Measurements from ENCODE around the gene MAPK11.

Gene MAPK11

DNA sequence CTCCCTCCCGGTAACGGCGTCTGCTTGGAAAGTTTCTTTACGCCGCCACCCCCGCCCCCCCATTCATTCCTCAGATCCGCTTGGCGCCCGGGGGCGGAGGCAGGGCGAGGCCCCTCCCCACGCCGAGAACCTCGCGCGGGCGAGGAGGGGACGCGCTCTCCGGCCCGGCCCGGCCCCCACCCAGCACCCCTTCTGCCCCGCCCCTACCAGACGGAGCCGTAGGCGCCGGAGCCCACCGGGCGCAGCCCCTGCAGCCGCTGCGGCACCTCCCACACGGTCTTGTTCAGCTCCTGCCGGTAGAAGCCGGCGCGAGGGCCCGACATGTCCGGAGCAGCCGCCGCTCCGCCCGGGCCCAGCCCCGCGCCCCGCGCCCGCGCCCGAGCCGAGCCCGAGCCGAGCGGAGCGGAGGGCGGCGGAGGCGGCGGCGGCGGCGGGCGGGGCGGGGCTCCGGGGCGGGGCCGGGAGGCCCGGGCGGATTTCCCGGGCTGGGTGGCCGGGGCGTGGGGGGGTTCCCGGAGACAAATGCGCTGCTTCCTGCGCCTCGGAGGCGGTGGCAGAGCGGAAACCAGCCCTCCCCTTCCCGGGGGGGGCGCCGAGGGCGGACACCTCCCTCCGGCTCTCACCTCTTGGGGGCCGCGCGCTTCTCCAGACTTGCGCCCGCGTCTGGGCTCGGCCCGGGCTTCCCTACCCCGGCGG is at the start of gene MAPK11:
Gene MAPK11 (minus strand): TSS at position 411 of the 696 bp plus-strand sequence. CDS start 88 bp downstream, at position 323.
- DNase-seq = peak; percentile 13

DNA sequence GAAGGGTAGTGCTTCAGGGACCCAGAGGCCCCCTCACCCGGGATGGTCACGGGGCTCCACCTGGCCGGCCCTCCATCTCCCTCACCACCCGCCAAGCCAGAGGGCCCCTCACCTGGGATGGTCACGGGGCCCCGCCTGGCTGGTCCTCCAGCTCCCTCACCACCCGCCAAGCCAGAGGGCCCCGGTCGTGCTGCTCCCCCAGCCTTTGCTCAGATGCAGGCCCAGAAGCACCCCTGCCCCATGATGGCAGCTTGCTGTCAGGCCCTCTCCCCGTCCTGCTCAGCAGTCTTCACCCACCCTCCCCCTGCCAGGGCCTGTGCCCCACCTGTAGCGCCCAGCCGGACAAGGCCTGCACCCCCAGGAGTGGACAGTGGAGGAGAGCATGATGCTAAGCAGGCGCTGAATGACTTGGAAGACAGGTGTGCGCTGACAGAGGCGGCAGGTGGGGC is 49.3 kb upstream of the MAPK11 start:
- DNase-seq = no peak

DNA sequence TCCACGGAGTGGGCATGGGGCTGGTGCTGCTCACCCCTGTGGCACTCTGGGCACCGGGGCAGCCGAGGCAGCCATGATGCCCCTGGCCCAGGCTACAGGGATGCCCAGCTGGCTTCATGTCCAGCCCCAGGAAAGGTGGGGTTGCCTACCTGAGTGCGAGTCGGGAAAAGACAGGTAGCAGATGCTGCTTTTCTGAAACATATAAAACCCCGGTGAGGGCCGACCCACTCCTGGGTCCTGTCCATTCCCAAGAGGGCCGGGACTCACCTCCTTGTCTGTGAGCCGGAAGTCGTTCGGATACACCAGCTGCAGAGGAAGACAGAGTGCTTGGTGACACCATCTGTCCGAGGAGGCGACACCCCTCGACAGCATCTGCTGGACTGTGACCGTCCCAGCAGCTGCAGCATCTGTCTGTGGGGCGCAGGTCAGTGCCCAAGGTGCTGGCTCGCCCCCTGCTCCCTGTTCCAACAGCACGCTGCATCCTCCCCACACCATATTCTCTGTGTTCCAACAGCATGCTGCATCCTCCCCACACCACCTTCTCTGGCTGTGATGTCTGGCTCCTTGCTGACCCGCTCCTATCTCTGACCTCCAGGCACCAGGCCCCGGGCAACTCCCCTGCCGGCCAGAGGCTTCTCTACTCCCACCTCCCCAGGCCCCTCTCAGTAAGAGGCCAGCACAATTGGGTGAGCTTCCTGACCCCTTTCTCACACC is 48.7 kb upstream of the MAPK11 start:
- DNase-seq = no peak

DNA sequence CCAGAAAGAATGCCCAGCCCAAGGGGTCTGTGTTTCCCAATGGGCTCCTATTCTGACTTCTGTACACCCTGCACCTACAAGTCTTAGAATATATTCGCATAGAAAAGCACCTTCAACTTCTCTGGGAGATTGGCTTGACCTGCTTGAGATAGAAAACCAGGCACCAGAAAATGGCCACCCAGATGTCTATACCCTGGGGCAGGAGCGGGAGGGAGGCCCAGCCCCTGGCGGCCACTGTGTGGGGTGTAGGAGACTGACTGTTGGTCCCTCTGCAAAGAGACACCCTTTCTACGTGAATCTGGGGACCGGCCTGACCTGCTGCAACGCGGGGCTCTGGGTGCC is 48.1 kb upstream of the MAPK11 start:
- DNase-seq = no peak

DNA sequence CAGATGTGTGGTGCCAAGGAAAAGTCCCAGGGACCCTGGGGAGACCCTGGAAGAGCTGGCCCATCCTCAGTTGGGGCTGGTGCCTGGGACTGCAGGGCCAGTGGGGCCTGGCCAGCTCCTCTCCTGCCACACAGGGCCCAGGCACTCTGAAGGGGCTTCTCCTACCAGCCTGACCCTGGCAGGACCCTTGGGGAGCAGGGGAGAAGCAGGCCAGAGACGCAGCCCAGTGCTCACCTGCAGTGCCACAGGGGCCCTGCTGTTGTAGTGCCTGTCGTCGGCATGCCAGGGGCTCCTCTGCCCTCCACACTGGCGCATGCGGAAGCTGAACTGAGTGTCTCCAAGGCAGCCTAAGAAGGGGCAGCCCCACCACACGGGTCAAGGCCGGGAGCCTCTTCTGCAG is 47.5 kb upstream of the MAPK11 start:
- no peak for DNase-seq

DNA sequence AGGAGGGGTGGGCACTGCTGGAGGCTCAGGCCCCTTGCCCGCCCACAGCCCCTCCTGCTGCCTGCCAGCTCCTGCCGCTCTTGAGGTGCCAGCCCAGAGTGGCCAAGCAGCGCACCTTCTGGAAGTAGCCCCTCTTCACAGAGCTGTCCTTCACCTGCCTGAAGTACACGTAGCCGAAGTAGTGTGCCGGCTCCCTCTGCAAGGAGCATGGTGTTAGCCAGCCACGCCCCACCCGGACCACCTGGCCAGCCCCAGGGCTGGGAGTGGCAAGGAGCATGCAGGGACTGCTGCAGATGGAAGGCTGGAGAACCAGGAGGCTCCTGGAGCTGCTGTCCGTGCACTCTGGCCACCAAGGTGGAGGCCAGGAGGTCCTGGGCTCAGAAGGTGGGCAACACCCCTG is 47.0 kb upstream of the MAPK11 start:
- DNase-seq = no peak

DNA sequence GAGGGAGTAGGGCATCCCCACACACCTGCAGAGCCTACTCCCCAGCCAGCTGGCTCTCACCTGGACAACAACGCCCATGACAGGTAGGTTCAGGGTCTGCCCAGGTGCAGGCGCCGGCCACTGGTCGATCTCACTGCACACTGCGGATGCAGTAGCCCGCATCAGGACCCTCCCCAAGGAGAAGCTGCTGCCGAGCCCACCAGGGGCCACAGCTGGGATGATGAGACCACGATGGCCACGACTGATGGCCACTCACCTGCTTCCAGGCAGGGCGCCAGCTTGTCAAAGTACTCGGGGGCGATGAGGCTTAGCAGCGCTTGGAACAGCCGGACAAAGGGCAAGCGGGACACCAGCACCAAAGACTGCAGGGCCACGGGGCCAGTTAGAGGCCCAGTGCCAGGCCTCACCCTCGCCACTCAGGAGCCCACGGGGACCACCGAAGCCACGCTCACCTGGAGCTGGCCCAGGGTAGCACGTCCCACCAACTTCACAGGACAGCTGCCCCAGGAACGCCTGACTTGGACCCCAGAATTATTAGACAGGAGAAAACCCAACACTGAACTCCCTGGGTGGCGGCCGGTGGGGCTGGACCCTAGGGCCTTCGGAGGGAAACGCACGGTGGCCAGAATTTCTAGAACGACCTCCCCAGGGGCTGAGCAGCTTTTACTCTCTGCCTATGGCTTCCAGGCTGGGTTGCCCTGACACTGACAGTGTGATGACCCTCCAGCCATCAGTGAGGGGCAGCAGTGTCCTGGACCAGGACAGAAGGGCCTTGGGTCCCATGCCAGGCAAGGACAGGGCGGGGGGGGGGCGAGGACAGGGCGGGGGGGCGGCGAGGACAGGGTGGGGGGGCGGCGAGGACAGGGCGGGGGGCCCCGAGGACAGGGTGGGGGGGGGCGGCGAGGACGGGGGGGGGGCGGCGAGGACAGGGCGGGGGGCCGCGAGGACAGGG is 46.2 kb upstream of the MAPK11 start:
- no peak for DNase-seq

DNA sequence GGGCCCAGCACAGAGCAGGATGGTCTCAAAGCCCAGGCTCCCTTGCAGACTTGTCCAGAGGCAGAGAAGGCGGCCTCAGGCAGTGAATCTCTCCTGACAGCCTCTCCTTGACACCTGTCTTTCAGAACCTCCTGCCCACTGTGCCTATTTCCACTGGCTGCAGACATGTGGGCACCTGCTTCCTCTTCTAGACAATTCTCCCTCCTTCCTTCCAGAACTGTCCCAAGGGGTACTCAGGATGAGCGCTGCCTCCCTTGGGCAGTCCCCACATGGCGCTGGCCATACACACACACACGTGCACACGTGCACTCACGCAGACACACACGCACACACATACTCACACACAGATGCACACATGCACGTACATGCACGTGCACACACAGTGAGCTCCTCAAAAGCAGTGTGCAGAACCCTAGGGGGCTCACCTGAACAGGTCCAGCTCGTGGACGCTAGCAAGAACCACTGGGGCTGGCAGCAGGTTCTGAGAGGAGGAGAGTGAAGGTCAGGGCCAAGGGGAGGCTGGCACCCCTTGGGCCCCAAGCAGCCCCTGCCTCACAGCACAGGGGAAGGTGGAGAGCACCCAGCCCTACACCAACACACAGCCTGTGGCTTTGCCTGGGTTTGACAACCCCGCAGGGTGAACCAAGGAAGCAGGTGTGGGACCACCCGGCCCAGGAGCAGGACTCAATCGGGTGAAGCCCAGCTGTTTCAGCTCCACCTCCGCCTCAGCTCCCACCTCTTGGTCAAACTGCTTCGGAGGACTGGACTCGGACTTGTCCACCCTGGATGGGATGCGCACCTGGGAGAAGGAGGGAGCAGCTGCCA is 45.3 kb upstream of the MAPK11 start:
- no peak for DNase-seq

DNA sequence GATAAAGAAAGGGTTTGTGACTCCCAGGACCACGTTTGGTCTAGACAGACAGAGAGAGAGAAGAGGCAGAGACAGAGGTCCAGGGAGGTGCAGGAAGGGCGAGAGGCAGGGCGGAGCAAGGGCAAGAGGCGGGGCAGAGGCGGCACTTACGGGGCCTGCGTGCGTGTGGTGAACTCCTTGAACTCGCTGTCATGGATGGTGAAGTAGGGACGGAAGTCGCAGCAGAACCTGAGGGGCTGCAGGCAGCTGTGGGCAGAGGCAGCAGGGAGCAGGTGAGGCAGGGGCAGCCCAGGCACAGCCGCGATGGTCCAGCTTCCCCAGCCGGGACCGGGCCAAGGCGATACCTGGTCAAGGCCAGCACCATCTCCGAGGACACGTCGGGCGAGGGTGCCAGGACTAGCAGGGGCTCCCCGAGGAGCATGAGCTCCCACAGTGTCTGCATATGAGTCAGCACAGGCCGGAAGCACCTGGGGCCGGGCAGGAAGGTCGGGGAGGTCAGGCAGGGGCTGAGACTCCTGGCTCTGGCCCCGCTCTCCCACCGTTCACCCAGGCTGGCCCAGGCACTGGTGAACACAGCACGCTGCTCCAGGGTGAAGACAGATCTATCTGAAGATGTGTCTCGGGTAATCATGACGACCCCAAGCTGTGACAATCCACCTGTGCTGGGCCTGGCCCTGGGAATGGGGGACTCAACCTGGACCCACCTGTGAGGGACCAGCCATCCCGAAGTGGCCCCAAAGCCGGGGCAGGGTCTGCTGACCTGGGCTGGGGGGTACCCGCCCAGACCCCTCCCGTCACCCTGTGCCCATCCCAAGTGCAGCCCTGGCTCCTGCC is 44.5 kb upstream of the MAPK11 start:
- DNase-seq = no peak

DNA sequence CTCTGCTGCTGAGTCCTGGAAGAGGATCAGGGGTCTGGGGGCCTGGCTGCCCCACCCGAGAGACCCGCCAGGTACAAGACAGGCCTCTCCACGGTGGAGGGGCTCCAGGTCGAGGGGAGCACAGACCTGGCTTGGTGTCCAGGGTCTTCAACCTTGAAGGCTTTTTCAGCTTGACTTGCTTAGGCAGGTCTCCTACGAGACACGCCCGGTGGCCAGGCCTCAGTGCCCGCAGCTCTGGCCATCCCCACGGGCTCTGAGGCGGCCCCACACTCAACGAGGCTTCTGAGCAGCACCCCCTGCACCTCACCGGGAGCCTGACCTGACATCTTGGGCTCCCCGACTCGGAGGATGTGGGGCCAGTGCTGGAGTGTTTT is 43.9 kb upstream of the MAPK11 start:
- DNase-seq = no peak

DNA sequence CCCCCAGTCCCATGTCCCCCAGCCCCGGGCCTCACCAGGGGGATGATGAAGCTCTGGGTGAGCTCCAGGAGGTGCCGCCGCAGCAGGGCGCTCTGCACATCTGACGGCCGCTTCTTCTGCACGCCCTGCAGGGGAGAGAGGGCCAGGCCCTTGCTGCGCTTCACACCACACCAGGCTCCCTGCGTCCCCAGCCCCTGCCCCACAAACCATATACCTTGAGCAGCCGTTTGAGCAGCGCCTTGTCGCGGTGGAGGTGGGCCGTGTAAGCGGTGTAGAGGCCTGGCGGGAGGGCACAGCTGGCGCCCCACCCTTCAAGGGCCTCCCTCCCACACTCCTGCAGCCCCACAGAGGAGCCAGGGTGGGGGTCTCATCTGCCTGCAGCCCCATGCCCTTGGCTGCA is 43.4 kb upstream of the MAPK11 start:
- DNase-seq = no peak

DNA sequence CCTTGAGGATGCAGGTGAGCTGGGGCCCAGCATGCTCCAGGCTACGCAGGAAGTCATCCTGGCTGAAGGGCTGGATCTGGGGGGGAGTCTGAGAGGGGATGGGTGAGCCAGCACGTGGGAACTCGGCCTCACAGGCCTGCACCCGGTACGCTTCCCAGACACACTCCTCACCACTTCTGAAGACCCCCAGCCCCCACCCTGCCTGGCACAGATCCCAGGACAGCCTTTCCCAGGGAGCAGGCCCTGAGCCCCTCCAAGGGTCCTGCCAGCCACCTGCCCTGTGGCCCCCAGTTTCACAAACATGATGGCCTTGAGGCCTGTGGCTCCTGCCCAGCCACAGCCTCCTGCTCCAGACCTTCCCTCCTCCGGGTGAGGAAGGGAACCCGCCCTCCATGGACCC is 42.8 kb upstream of the MAPK11 start:
- no peak for DNase-seq

DNA sequence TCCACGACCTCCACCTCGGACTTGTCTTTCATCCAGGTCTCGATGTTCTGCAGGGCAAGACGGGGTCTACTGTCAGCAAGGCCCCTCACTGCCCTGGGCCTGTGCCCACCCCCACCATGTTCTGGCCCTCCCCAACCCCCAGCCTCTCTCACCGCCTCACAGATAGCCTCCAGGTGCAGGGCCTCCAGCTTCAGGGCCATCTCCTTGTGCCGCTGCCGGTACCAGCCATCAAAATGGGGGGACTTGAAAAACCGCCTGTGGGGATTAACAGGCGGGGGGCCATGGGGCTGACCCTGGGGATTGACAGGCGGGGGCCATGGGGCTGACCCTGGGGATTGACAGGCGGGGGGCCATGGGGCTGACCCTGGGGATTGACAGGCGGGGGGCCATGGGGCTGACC is 42.2 kb upstream of the MAPK11 start:
- no peak for DNase-seq

DNA sequence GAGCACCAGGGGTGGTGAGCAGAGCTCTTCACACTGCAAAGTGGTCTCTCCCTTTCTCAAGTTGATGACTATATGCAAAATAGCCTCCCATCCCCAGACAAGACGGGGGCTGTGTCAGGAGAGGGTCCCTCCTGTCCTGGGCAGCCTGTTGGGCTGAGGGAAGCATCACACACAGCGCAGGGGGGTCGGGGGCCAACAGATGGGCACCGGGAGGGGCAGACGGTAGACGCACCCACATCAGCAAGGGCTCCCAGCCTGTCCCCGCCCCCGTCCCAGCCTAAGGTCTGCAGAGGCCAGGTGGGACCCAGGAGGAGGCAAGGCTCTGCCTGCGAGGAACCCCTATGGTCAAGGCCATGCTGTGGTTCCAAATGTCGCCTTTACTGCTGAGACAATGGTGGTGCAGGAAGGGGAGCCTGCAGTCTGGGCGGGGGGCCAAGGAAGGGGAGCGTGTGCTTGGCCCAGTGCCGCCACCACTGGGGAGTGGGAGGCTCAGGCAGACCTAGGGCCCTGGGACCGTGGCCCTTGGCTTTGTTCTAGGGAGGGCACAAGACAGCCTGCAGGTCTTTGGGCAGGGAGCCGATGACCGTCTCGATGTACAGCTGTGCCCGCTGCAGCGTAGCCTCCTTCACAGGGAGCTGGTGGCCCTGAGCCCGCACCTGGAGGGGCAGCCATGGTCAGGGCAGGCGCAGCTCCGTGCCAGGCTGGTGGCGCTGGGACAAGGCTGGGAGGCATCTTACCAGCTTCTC is 41.6 kb upstream of the MAPK11 start:
- no peak for DNase-seq

DNA sequence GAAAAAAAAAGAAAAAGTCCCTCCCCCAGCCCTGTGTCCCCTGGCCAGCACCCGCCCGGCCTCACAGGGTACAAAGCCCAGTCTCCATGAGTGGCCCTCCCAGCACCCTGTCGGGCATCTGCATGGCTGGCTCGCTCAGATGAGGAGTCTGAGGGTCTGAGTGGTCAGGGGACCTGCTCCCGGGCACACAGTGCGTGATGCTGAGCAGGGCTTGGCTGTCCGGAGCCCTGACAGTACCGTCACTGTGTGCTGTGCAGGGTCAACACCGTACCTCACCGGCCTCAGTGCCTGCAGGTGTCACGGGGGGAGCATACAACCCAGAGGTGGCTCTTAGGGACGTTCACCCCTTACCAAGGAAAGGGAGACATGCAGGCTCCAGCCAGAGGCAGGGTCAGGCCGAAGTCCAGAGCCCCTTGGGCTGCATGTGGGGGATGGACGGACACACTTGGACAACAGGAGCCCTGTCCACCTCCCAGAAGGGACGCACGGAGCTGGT is 40.8 kb upstream of the MAPK11 start:
- DNase-seq = no peak

DNA sequence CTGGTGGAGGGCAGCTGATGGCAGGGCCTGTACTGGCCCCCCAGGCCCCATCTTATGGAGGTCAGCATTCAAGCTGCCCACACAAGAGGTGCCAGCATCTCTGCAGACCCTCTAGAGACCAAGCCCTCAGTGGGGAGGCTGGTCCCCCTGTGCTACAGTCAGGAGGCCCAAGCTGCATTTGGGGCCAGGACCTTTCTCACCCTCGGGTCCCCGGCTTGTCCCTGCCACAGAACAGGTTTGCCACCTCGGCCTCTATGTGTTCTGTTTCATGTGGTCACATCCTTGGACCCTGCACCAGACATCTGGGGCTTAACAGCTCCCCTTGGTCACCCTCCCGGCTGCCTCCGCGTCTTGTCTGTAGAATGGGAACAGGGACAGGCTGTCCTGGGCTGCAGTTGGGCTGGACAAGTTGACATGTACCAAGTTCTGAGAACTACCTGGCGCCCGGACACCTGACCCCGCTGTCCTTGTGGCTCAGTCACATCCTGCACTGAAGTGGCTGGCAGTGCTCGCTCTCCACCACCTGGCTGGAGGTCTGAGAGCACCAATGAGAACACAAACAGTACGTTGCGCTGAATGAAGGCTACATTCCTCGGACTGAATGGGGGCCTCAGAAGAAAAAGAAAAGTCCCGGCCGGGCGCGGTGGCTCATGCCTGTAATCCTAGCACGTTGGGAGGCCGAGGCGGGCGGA is 40.0 kb upstream of the MAPK11 start:
- DNase-seq = peak; percentile 5

DNA sequence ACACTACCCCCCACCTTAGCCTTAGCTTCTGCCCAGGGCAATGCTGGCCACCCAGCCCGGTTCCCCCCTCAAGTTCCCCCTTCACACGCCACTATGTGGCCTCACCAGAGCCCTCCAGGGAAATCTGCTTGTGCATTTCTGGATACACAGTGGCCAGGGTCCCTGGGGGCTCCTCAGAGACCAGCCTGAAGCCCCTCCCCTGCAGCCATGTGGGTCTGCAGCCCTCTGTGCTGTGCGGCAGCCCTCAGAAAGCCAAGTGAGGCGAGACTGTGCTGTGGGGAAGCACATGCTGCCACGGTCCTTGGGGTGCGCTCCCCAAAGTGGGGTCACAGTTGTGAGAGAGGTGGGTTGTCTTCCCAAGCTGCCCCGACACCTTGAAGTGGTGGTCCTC is 39.4 kb upstream of the MAPK11 start:
- DNase-seq = no peak

DNA sequence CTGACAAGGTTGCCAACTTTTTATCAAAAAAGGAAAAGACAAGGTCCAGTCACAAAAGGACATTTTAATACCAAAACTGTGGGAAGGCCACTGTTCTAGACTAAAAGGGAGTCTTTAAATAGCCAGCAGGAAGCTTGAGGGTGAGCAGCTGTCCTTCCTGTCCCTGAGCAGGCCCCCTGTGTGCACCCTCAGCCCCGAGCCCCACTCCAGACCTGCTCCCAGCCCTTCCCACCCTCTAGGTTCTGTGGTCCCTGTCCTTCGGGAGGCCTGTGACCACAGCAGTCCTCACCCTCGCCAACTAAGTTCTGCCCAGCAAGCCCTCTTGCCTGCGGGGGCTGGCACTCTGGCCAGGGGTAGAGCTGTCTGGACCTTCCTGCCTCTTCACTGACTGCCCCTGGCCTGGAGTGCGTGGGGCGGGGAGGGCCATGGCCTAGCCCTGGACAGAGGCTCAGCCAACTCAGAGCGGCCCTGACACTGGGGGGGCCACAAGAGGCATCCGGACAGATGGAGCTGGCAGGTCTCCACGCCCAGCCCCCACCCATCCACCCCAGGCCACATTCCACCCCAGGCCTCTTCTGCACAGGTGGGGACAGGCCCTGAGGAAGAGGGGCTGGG is 38.9 kb upstream of the MAPK11 start:
- no peak for DNase-seq

DNA sequence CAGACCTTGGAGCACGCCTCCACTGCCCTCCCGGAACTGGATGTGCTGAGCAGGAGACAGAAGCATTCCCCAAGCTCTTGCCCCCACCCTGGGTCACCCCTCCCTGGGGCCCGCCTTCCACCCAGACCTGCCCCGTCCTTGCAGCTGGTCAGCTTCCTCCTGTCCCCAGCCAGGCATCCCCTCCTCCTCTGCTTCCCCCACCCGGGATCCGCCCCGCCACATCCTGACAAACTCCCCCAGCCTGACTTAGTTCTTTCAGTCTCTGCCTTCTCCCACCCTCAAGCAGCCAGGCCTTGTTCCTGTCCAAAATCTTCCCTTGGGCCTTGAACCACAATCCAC is 38.4 kb upstream of the MAPK11 start:
- DNase-seq = no peak
